ENCODE data around the gene SPTLC2.

GRCh38 chr14:77549451-77549850 lies 67.0 kb downstream of the SPTLC2 start:
- TF ChIP-seq CTCF (conservative IDR thresholded peaks at IDR 0.05) (no peak), EZH2 (IDR thresholded peaks at IDR 0.05; ENCODE audit: low read depth) (no peak)

All from PC-9 (cell line).